ENCODE data around the gene C4orf36. TPM values are rescaled to one million over a fixed set of nuclear protein-coding genes. Genes with fewer than 3 reads are reported as not detected.
"Not testable (repeated sequence)": the region's sequence is repeated elsewhere in the genome, so short reads cannot be mapped to it uniquely, and the experiment has no call there.

Gene C4orf36
- total RNA-seq, 1 donor from 2014 or later, result 0.78 TPM

DNA sequence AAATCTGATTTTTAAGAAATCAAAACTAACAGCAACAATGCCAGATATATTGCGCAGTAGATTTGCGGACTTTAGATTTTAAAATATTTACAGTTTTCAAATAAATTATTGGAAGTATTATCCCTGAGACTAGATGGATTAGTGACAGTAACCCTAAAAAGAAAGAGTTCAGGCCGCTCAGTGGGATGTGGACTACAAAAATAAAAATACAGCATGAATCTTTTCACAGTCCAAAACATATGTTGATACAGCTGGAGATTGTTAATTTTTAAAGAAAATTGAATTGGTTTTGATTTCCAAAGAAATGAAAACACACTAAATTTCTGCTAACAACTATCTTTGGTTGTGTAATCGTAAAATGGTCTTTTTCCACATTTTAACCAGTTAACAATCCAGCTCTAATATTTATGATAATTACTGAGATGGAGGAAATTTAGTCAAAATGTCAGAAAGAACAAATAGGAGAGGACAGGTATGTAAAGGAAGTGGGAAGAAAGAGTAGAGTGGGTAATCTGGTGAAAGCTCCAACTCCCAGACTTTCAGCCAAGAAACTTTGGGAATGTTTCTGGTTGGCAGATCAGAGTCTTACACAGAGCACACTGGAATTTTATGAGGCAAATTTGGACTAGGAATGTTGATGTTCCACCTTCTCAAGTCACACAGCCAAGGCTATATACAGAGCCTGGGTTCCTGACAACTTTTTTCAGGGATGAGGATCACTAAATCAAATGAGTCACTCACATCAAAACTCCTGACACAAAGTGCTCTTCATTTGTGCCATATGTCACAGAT lies 15.1 kb downstream of the C4orf36 start:
- intact Hi-C loops (cut with DNase I), result no loop called here
- no peak for DNase-seq (ENCODE audit: missing footprints)

DNA sequence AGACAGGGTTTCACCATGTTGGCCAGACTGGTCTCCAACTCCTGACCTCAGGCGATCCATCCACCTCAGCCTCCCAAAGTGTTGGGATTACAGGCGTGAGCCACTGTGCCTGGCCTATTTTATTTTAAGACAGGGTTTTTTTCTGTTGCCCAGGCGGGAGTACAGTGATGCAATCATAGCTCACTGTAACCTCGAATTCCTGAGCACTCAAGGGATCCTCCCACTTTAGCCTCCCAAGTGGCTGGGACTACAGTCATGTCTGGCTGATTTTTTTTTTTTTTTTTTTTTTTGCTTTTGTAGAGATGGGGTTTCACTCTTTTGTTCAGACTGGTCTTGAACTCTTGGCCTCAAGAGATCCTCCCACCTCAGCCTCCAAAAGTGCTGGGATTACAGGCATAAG lies 16.8 kb downstream of the C4orf36 start:
- intact Hi-C loops (cut with DNase I); DNase-seq (ENCODE audit: missing footprints); ATAC-seq: not testable (repeated sequence)

More for the DNA sequence above, 15.1 kb downstream of the C4orf36 start:
- no peak for ATAC-seq

DNA sequence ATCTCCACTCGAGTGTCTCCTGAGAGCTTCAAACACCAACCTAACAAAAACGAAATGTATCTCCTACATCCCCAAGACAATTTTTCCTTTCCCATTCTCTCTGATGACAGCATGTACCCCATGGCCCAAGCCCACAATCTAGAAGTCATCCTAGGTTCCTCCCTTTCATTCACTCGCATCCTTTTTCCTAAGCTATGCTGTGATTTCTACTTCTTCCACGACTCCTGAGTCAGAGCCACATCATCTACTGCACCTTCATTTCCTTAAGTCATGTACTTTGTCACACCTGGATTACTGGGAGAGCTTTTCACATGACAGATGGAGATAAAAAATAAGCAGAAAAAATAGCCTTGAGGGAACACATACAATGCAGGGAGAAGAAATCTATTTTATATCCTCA lies 20.1 kb downstream of the C4orf36 start:
- no peak for DNase-seq (ENCODE audit: missing footprints)
- no peak for ATAC-seq
- intact Hi-C loops (cut with DNase I), result no loop called here

GRCh38 chr4:86870442-86871069 lies 21.7 kb downstream of the C4orf36 start:
- ATAC-seq, result no peak
- no peak for DNase-seq (ENCODE audit: missing footprints)
- intact Hi-C loops (cut with DNase I), result no loop called here

GRCh38 chr4:86857341-86858052 lies 34.7 kb downstream of the C4orf36 start:
- ATAC-seq (no peak), DNase-seq (ENCODE audit: missing footprints) (no peak)
- intact Hi-C loops (cut with DNase I), result no loop called here

- DNase-seq (ENCODE audit: missing footprints) (no peak), ATAC-seq (no peak)
- intact Hi-C loops (cut with DNase I), result no loop called here
Observed at GRCh38 chr4:86856896-86857295, 35.3 kb downstream of the C4orf36 start.

DNA sequence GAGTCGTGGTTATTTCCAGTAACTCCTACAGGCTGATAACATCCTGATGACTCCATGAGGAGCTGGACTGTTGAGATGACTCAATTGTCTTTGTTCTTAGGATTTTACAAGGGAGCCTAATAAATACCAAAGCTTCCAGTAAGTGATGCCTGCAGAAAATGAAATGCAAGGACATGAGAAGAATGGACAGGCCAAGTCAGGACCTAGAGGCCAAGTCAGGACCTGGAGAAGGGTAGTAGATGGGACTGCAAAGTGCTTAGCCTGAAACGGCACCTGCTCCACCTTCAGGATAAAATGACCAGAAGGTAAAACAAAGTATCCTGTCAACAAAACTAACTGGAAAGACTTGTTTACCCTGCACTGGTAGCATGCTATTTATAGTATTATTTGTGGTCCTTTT lies 36.6 kb downstream of the C4orf36 start:
- DNase-seq (ENCODE audit: missing footprints), result no peak
- intact Hi-C loops (cut with DNase I), result no loop called here
- ATAC-seq, result no peak

DNA sequence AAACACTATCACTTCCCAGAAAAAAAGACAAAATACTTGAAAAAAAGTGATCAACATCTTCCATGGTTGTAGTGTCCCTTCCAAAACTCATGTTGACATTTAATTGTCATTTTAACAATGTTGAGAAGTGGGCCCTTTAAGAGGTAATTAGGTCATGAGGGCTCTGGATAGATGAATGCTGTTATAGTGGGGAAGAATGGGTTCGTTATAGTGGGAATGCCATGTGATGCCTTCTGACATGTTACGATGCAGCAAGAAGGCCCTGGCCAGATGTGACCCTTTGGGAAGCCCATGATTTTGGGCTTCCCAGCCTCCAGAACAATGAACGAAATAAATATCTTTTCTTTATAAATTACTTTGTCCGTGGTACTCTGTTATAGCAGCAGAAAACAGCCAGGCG lies 39.0 kb downstream of the C4orf36 start:
- intact Hi-C loops (cut with DNase I), result no loop called here
- ATAC-seq, result no peak
- DNase-seq (ENCODE audit: missing footprints), result no peak

- intact Hi-C loops (cut with DNase I), result no loop called here
- no peak for DNase-seq (ENCODE audit: missing footprints)
- ATAC-seq, result peak; percentile 46
Observed at GRCh38 chr4:86848732-86849619, 43.2 kb downstream of the C4orf36 start, which contains the start of gene SLC10A6. SLC10A6 (minus strand) TSS chr4:86849384; CDS start chr4:86849115, 269 bp downstream.

DNA sequence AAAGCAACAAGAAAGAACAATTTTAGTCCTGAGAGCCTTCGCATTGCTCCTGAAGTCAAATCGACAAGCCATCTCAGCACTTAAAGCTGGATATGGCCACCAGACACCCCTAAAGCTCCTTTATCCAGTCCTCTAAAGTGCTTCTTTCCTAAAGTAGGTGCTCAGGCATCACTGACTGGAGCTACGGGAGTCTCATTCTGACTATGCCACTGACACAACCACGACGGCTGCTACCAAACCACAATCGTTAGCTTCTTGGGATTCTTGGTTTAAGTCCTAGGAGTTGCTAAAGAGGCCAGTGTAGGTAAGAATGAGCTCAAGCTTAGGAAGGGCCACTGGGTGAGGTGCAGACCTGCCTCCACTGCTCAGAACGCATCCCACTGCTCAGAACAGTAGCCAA lies 44.1 kb downstream of the C4orf36 start:
- intact Hi-C loops (cut with DNase I), result no loop called here
- ATAC-seq (no peak), DNase-seq (ENCODE audit: missing footprints) (no peak)

DNA sequence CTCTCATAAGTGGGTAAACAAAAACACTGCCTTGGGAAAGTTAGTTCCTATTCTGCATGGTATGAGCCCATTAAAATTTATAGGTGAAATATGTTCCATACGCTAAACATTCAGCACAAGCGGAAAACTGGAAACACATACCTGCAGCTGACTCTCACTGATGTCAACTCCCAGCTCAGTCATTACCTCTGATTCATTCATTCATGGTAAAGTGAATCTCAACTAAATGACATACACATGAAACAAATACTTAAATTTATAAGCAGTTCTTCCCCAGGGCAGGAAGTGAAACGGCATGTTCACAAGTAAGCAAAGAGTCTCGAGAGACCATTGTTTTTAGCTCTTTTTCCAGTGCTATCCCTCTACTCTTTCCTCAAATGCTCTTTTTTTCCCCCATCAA lies 44.7 kb downstream of the C4orf36 start:
- intact Hi-C loops (cut with DNase I), result no loop called here
- ATAC-seq (no peak), DNase-seq (ENCODE audit: missing footprints) (no peak)

DNA sequence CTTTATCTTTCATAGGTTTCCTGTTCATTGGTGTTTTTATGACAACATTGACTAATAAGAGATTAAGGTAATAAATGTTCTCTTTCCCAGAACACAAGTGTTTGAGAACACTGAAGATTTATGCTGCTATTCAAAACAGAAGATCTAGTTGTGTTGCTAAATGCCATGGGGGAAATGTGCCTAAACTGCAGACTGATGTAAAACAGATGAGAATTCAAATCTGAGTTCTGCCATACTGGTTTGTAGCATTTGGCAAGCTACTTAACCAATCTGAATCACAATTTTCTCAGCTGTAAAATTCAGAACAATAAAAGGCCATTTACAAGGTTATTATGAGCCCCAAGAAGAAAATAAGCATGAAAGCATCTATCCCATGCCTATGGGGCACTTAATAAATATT lies 45.3 kb downstream of the C4orf36 start:
- no peak for ATAC-seq
- no peak for DNase-seq (ENCODE audit: missing footprints)
- intact Hi-C loops (cut with DNase I), result no loop called here

DNA sequence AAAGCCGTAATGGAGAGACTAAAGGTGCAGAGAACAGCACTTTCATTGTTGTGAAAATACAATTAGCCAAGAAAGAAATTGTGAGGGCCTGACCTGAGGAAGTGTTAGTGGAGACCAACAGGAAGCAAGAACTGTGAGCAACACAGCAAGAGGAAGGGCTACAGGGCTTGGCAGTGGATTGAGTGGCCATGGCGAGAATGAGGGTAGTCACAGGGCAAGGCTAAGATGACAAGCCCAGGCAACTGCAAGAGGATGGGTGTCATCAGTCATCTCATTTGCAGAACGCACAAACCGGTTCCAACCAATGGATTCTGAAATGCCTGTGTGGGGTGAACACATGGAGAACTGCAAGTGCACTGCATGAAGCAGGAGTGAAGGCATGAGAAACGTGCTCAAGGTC lies 46.6 kb downstream of the C4orf36 start:
- ATAC-seq, result no peak
- DNase-seq (ENCODE audit: missing footprints), result no peak
- intact Hi-C loops (cut with DNase I), result no loop called here

DNA sequence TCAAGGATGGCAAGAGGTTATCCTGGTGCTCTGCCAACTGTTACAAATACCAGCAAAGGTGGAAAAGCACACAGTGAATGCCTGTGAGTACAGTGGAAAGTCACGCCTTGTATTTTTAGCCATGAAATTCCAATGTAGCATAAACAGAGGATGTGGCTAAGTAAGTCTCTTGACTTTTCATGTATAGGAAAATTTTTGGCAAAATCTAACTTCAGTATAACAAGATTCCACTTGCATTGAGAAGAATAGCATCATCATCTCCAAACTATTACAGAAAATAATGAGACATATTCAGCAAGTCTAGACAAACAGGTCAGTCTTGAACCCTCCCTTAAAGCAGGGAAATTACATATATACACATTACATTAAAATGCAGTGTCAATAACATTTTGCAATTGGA lies 50.9 kb downstream of the C4orf36 start:
- intact Hi-C loops (cut with DNase I), result no loop called here
- DNase-seq (ENCODE audit: missing footprints) (no peak), ATAC-seq (no peak)

DNA sequence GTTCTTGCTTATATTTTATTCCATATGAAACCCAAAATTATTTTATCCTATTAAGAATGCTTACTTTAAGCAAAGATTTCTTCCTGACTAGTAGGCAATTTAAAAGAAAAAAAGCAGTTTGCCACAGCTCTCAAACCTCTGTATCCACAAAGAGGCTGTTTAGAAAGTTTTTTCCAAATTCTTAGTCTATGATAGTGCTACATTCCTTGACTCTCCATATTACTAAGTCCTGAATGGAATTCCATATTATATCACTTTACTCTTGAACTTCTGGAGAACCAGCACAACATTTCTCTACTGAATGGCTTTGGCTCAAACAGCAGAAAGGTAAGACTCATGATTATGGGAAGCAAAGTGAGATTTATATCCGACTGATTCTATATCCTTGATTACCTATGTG lies 51.4 kb downstream of the C4orf36 start:
- DNase-seq (ENCODE audit: missing footprints) (no peak), ATAC-seq (no peak)
- intact Hi-C loops (cut with DNase I), result no loop called here

DNA sequence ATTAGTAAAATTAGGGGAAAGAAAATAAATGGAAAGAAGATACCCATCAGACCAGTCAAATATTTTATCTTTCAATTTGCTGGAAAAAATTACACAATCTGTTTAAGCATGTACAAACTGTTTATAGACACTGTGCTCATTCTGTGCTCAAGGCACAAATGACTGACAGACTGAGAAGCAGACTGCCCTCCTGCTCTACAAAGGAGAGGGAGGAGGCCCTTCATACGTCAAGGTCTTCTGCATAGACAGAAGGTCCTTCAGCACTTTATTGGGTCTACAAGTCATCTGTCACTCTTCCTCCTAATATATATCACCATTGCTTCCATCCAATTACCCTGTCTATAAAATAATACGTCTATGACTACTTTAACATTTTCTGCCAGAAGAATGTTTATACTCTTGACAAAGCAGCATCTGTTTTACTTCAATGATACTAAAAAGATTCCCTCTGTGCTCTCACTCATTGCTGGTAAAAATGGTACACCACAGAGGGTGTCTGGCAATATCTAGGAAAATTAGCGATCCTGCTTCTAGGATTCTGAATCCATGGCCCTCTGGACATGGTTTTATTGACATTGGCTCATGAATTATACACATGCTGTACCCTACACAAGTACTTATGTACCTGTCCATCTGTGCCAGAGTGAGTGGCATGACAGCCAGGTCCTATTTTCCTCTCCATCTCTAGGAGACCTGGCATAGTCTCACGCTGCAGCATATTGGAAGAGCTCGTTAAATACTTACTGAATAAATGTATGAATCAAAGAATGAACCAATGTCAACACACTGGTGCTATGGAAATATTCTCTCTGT lies 54.3 kb downstream of the C4orf36 start:
- ATAC-seq (no peak), DNase-seq (ENCODE audit: missing footprints) (no peak)
- intact Hi-C loops (cut with DNase I), result no loop called here

DNA sequence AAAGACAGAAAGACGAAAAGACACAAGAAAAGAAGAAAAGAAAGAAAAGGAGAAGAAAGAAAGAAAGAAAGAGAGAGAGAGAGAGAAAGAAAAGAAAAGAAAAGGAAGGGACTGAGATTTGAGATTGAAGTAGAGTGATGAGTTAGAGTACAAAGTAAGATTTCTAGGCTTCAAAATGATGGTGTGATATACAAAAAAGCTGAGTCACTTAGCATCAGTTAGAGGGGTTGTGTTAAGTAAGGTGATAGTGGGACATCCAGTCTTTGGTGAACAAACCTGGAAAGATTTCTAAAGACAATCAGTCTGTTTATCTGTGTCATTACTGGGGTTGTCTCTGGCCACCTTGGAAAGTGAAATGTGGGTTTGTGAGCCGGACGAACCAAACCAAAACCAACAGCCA lies 56.5 kb downstream of the C4orf36 start:
- intact Hi-C loops (cut with DNase I), result no loop called here
- no peak for DNase-seq (ENCODE audit: missing footprints)

GRCh38 chr4:86834901-86835300 lies 57.3 kb downstream of the C4orf36 start:
- no peak for DNase-seq (ENCODE audit: missing footprints)
- intact Hi-C loops (cut with DNase I), result no loop called here
- no peak for ATAC-seq

More for the DNA sequence above, 56.5 kb downstream of the C4orf36 start:
- ATAC-seq, result no peak

Data from Right ventricle myocardium inferior (tissue), 1 donor.